CD4-positive, alpha-beta T cell (primary cell): Measurements from ENCODE around the gene C1orf198. TPM values are rescaled to one million over a fixed set of nuclear protein-coding genes. Genes with fewer than 3 reads are reported as not detected.
A peak's percentile ranks its signal among the peaks of the same experiment; 100 is the strongest.

Experiments used
- ATAC-seq: fragments of 200-7000 bp; cut with Tn5 transposase; one replicate; pipeline ENCODE4 v1.10.0; 2022; ENCODE audit warnings: mild to moderate bottlenecking; ENCODE audit not compliant: poor library complexity
- CTCF ChIA-PET: fragments of 350-600 bp; sonication (Branson Sonifier 250); formaldehyde crosslinking; loops from one replicate; lab custom pipeline; 2021; ENCODE audit warnings: antibody characterized with exemption, inconsistent platforms; lab: Charles Lee
- POLR2A ChIA-PET: fragments of 350-600 bp; sonication (Branson Sonifier 250); formaldehyde crosslinking; loops from one replicate; lab custom pipeline; 2021; ENCODE audit warnings: antibody characterized with exemption, inconsistent platforms; lab: Charles Lee
- DNase-seq, 14 experiments: peaks; one replicate each; pipeline ENCODE4 v3.0.0-alpha.2; 2013 to 2020; ENCODE audit warnings: mixed read lengths in 2 of 14
- H3K27ac ChIP-seq, 2 donors: one replicate each; pipeline versions ENCODE4 v1.5.1 to v1.7.0; 2013; ENCODE audit warnings: low read length in 2 of 2, low read depth in 1 of 2, mild to moderate bottlenecking in 1 of 2
- H3K27me3 ChIP-seq, 2 experiments: 1 replicate in 1 of 2; 2 replicates in 1 of 2; pipeline versions ENCODE4 v1.6.1 to v1.7.0; 2013; ENCODE audit warnings: low read length in 2 of 2, control low read depth in 1 of 2, mild to moderate bottlenecking in 1 of 2, moderate library complexity in 1 of 2; ENCODE audit not compliant: insufficient read depth in 2 of 2, control insufficient read depth in 1 of 2
- H3K36me3 ChIP-seq: one replicate; pipeline ENCODE4 v1.6.1; 2013; ENCODE audit warnings: low read length, control low read depth; ENCODE audit not compliant: insufficient read depth
- H3K4me1 ChIP-seq: one replicate; pipeline ENCODE4 v1.6.1; 2013; ENCODE audit warnings: low read length, control low read depth; ENCODE audit not compliant: insufficient read depth
- H3K4me3 ChIP-seq: one replicate; pipeline ENCODE4 v1.5.1; 2013; ENCODE audit warnings: mild to moderate bottlenecking, low read length, moderate library complexity
- H3K9me3 ChIP-seq, 2 experiments: 1 replicate in 1 of 2; 2 replicates in 1 of 2; pipeline versions ENCODE4 v1.6.1 to v1.7.0; 2013; ENCODE audit warnings: low read length in 2 of 2, mild to moderate bottlenecking in 2 of 2, control low read depth in 1 of 2, moderate library complexity in 1 of 2; ENCODE audit not compliant: control insufficient read depth in 1 of 2, insufficient read depth in 1 of 2
- H3K27ac Mint-ChIP-seq: one replicate; pipeline ENCODE4 v1.8.0; 2020; ENCODE audit warnings: mixed read lengths
- H3K27me3 Mint-ChIP-seq: one replicate; pipeline ENCODE4 v1.8.0; 2021; ENCODE audit warnings: mixed read lengths
- H3K36me3 Mint-ChIP-seq: one replicate; pipeline ENCODE4 v1.8.0; 2021; ENCODE audit warnings: low read depth, mixed read lengths
- H3K4me1 Mint-ChIP-seq: one replicate; pipeline ENCODE4 v1.8.0; 2021; ENCODE audit warnings: low read depth, mixed read lengths
- H3K4me3 Mint-ChIP-seq: one replicate; pipeline ENCODE4 v1.8.0; 2020; ENCODE audit warnings: mild to moderate bottlenecking, mixed read lengths
- H3K9me3 Mint-ChIP-seq: one replicate; pipeline ENCODE4 v1.8.0; 2020; ENCODE audit warnings: mixed read lengths
- CTCF ChIP-seq: fragments of 200-600 bp; IDR thresholded peaks from one replicate; pipeline ENCODE4 v1.8.0; 2022; ENCODE audit warnings: antibody characterized with exemption, mild to moderate bottlenecking
- intact Hi-C, 2 experiments: fragments of 100-400 bp; cut with DNase I in 1 of 2; cut with micrococcal nuclease in 1 of 2; formaldehyde crosslinking; loops; one replicate each; pipeline versions ENCODE4 v1.15.1 to v1.9.0; 2023 to 2025; cut with DNase I, micrococcal nuclease
- total RNA-seq, 174 experiments: library from RNA in 2 of 174; stranded (reverse) in 2 of 174; gene quantifications; one replicate each; pipeline ENCODE4 v1.2.3 and lab custom pipeline; 2021 to 2026

The C1orf198 gene
- total RNA-seq, 2 experiments from 2014 or later = 2.2 TPM

GRCh38 chr1:230868736-230869385 is 540 bp upstream of the C1orf198 start:
- H3K9me3 Mint-ChIP-seq = no peaks in the 10 kb centered on the region
- no peaks in the 10 kb centered on the region for H3K36me3 ChIP-seq
- DNase-seq (peak in 1 of 14 experiments; percentile 73), ATAC-seq (no peak)
- CTCF ChIA-PET = no interaction called here
- H3K4me3 ChIP-seq = peak overlapping the region; percentile 64
- POLR2A ChIA-PET = interaction anchor here (0.8 kb wide), 1 partner anchor 16 kb away, joined by 3 read pairs; no protein-coding TSS in a partner anchor
- TF ChIP-seq CTCF = no peak
- H3K27ac ChIP-seq = no peak overlapping the region
- no peaks in the 10 kb centered on the region for H3K36me3 Mint-ChIP-seq
- peaks cover 20% of the 10 kb centered on the region for H3K27me3 Mint-ChIP-seq
- no peak overlapping the region for H3K27ac Mint-ChIP-seq
- peaks cover 14% of the 10 kb centered on the region for H3K4me1 Mint-ChIP-seq
- H3K4me1 ChIP-seq = peaks cover 17% of the 10 kb centered on the region
- H3K4me3 Mint-ChIP-seq = peak overlapping the region; percentile 93
- H3K9me3 ChIP-seq = no peaks in the 10 kb centered on the region
- H3K27me3 ChIP-seq = peaks cover 17 to 21% of the 10 kb centered on the region in 2 experiments
- intact Hi-C loops = loop anchor here in 1 of 2 experiments (2.0 to 10.0 kb wide), 4 partner anchors 110 to 556 kb away; partner anchors contain the start of genes ARV1, COG2, EGLN1 and FAM89A

GRCh38 chr1:230867101-230867902 is 1.0 kb downstream of the C1orf198 start:
- H3K4me1 ChIP-seq = peaks cover 20% of the 10 kb centered on the region
- intact Hi-C loops = loop anchor here in 1 of 2 experiments (5.0 to 10.0 kb wide), 2 partner anchors 225 to 557 kb away; partner anchors contain the start of genes COG2 and EGLN1
- H3K27ac Mint-ChIP-seq = no peak overlapping the region

More at GRCh38 chr1:230867101-230867902, 1.0 kb downstream of the C1orf198 start:
- H3K4me3 ChIP-seq = peak overlapping the region; percentile 64
- no peak for ATAC-seq
- no peak for DNase-seq
- Mint-ChIP-seq H3K4me3 (peak overlapping the region; percentile 93), H3K27me3 (peaks cover 17% of the 10 kb centered on the region), H3K9me3 (no peaks in the 10 kb centered on the region), H3K36me3 (no peaks in the 10 kb centered on the region), H3K4me1 (peaks cover 26% of the 10 kb centered on the region)
- CTCF ChIA-PET = interaction anchor here (1.1 kb wide), 1 partner anchor 88 kb away, joined by 5 read pairs; no protein-coding TSS in a partner anchor
- no peak overlapping the region for H3K27ac ChIP-seq
- H3K9me3 ChIP-seq = no peaks in the 10 kb centered on the region
- H3K36me3 ChIP-seq = no peaks in the 10 kb centered on the region
- POLR2A ChIA-PET = interaction anchor here (1.0 kb wide), 2 partner anchors 111 to 112 kb away, joined by 3 to 4 read pairs; partner anchors contain the start of genes ARV1 and TTC13
- H3K27me3 ChIP-seq = peaks cover 17 to 21% of the 10 kb centered on the region in 2 experiments
- no peak for TF ChIP-seq CTCF
